Measurements from ENCODE around the gene BPHL. TPM values are rescaled to one million over a fixed set of nuclear protein-coding genes. Genes with fewer than 3 reads are reported as not detected.

BPHL gene
- total RNA-seq, 1 experiment from 2014 or later, result 31.3 TPM

GRCh38 chr6:3143158-3143557, 24.6 kb downstream of the BPHL start:
- no peak for ATAC-seq
- no peaks in the 10 kb centered on the region for H3K4me1 ChIP-seq (ENCODE audit: control insufficient read depth in 1 of 2, insufficient read depth in 2 of 2, low read length in 2 of 2)
- POLR2A ChIA-PET, result no interaction called here
- CTCF ChIA-PET, result no interaction called here
- DNase-seq (ENCODE audit: low read depth, low spot score), result no peak
- H4K20me1 ChIP-seq (ENCODE audit: insufficient read depth), result no peaks in the 10 kb centered on the region
- RAD21 ChIA-PET (ENCODE audit: low non-redundant PET in 1 of 2, low total read pairs in 2 of 2, uncharacterized antibody in 2 of 2, unreplicated experiment in 2 of 2), result no interaction called here
- no peak overlapping the region for H3K27ac ChIP-seq (ENCODE audit: low read depth, low read length)
- no peak overlapping the region for H3K9ac ChIP-seq (ENCODE audit: low read length)
- H3K79me2 ChIP-seq (ENCODE audit: insufficient read depth, low read length), result no peaks in the 10 kb centered on the region
- no peak overlapping the region for H3K4me3 ChIP-seq (replicated peaks in 1 of 2; ENCODE audit: low read depth in 1 of 2, low read length in 2 of 2)
- no peak overlapping the region for H3K4me2 ChIP-seq (ENCODE audit: low read length)
- H3K27me3 ChIP-seq (ENCODE audit: insufficient read depth, low read length), result no peaks in the 10 kb centered on the region
- H3K9me2 ChIP-seq (ENCODE audit: insufficient read depth), result no peaks in the 10 kb centered on the region
- TF ChIP-seq JUND (IDR thresholded peaks at IDR 0.05) (no peak), TCF7L2 (IDR thresholded peaks at IDR 0.05; ENCODE audit: borderline replicate concordance, extremely low read depth, insufficient read depth, insufficient read length) (no peak), POLR2AphosphoS5 (IDR thresholded peaks at IDR 0.05; ENCODE audit: low read depth, low read length) (no peak), YY1 (IDR thresholded peaks at IDR 0.05; ENCODE audit: extremely low read depth, insufficient replicate concordance, low read depth, low read length) (no peak), POLR2A (IDR thresholded peaks at IDR 0.05; ENCODE audit: borderline replicate concordance, extremely low read depth, insufficient read depth, insufficient read length) (no peak), MAX (IDR thresholded peaks at IDR 0.05) (no peak), ELF1 (IDR thresholded peaks at IDR 0.05; ENCODE audit: borderline replicate concordance, low read depth) (no peak), REST (IDR thresholded peaks at IDR 0.05; ENCODE audit: low read depth) (no peak), ZNF274 (IDR thresholded peaks at IDR 0.05; ENCODE audit: low read depth, low read length) (no peak), CEBPB (IDR thresholded peaks at IDR 0.05; ENCODE audit: low read depth) (no peak), ATF3 (IDR thresholded peaks at IDR 0.05) (no peak), FOSL1 (IDR thresholded peaks at IDR 0.05; ENCODE audit: low read depth) (no peak), RAD21 (IDR thresholded peaks at IDR 0.05; ENCODE audit: low read depth) (no peak), SRF (IDR thresholded peaks at IDR 0.05; ENCODE audit: low read depth) (no peak), EGR1 (IDR thresholded peaks at IDR 0.05; ENCODE audit: low read depth) (no peak), SP1 (IDR thresholded peaks at IDR 0.05; ENCODE audit: low read depth) (no peak)
- H3K36me3 ChIP-seq (ENCODE audit: control insufficient read depth in 1 of 2, insufficient read depth in 2 of 2, low read length in 2 of 2), result peaks cover 3 to 6% of the 10 kb centered on the region in 2 experiments; a peak in 1 of 4 replicates
- no peak overlapping the region for H2AFZ ChIP-seq (ENCODE audit: low read depth, low read length, poor library complexity, severe bottlenecking)
- intact Hi-C loops (cut with micrococcal nuclease), result no loop called here
- no peaks in the 10 kb centered on the region for H3K9me3 ChIP-seq (ENCODE audit: control insufficient read depth in 1 of 2, insufficient read depth in 1 of 2, low read depth in 1 of 2, low read length in 2 of 2)
- BruUV-seq (replicated peaks), result no TSS peak

All from HCT116 (cell line).